Hepatocyte (in vitro differentiated cells): ENCODE results near the gene FBXL7. TPM values are rescaled to one million over a fixed set of nuclear protein-coding genes. Genes with fewer than 3 reads are reported as not detected.

Experiments used
- DNase-seq: peaks from one replicate; pipeline ENCODE4 v3.0.0-alpha.2; 2016; ENCODE audit warnings: low spot score
- H2AFZ ChIP-seq: fragments of 200-600 bp; sonication (generic); 2 replicates; pipeline ENCODE4 v1.6.0; 2016; ENCODE audit warnings: antibody characterized with exemption, mild to moderate bottlenecking
- H3K27ac ChIP-seq: fragments of 200-600 bp; sonication (generic); 2 replicates; pipeline ENCODE4 v1.5.1; 2016; ENCODE audit warnings: mild to moderate bottlenecking
- H3K27me3 ChIP-seq: fragments of 200-600 bp; sonication (generic); 2 replicates; pipeline ENCODE4 v1.6.1; 2016
- H3K36me3 ChIP-seq: fragments of 200-600 bp; sonication (generic); replicated peaks from 2 replicates; pipeline ENCODE4 v1.5.1; 2016; ENCODE audit warnings: low read depth; ENCODE audit not compliant: insufficient read depth
- H3K4me1 ChIP-seq: fragments of 200-600 bp; sonication (generic); 2 replicates; pipeline ENCODE4 v1.5.1; 2016; ENCODE audit warnings: mild to moderate bottlenecking, moderate library complexity; ENCODE audit not compliant: insufficient read depth
- H3K4me2 ChIP-seq: fragments of 200-600 bp; sonication (generic); 2 replicates; pipeline ENCODE4 v1.6.0; 2016
- H3K4me3 ChIP-seq: fragments of 200-600 bp; sonication (generic); 2 replicates; pipeline ENCODE4 v1.5.1; 2016; ENCODE audit warnings: mild to moderate bottlenecking
- H3K79me2 ChIP-seq: fragments of 200-600 bp; sonication (generic); 2 replicates; pipeline ENCODE4 v1.6.0; 2017; ENCODE audit warnings: mild to moderate bottlenecking
- H3K9me2 ChIP-seq: fragments of 200-600 bp; sonication (generic); replicated peaks from 2 replicates; pipeline ENCODE4 v1.6.0; 2017; ENCODE audit warnings: mild to moderate bottlenecking; ENCODE audit not compliant: insufficient read depth
- H3K9me3 ChIP-seq: fragments of 200-600 bp; sonication (generic); 2 replicates; pipeline ENCODE4 v1.5.1; 2016; ENCODE audit warnings: low read depth, mild to moderate bottlenecking
- H4K20me1 ChIP-seq: fragments of 200-600 bp; sonication (generic); 2 replicates; pipeline ENCODE4 v1.6.0; 2016; ENCODE audit warnings: mild to moderate bottlenecking; ENCODE audit not compliant: insufficient read depth, poor library complexity, severe bottlenecking
- EZH2 ChIP-seq: fragments of 200-600 bp; sonication (generic); IDR thresholded peaks from 2 replicates; pipeline ENCODE4 v1.6.1; 2016; ENCODE audit warnings: antibody characterized with exemption, mild to moderate bottlenecking, borderline replicate concordance
- EZH2phosphoT487 ChIP-seq: fragments of 200-600 bp; sonication (generic); IDR thresholded peaks from one replicate; pipeline ENCODE4 v1.6.1; 2018; ENCODE audit warnings: antibody characterized with exemption, mild to moderate bottlenecking, low read depth, moderate library complexity; ENCODE audit not compliant: unreplicated experiment, severe bottlenecking
- WGBS: methylation state at CpG from one replicate; pipeline ENCODE4 v1.1.6; 2016; ENCODE audit warnings: low lambda C conversion rate; ENCODE audit errors: missing lambda C conversion rate; 5-methylcytosine and 5-hydroxymethylcytosine counted together
- polyA plus RNA-seq: library from polyadenylated mRNA; unstranded; fragments of >200 nt; fragmentation: Nextera tagmentation; extraction: Ambion mirVana; gene quantifications from 2 replicates; pipeline ENCODE4 v1.2.1, GENCODE V29; 2016
- total RNA-seq: library from RNA; depleted of rRNA; stranded (reverse); fragments of >200 nt; gene quantifications from 2 replicates; pipeline ENCODE4 v1.2.3, GENCODE V29; 2014
- TF ChIP-seq, protein P1 (sequence below): fragments of 200-600 bp; sonication (generic); IDR thresholded peaks from 2 replicates; pipeline ENCODE4 v1.5.1; 2016; ENCODE audit warnings: antibody characterized with exemption, mild to moderate bottlenecking; ENCODE audit not compliant: poor library complexity

The FBXL7 gene
- total and polyA plus RNA-seq, 2 experiments from 2014 or later, result 8.4 to 10.3 TPM

DNA sequence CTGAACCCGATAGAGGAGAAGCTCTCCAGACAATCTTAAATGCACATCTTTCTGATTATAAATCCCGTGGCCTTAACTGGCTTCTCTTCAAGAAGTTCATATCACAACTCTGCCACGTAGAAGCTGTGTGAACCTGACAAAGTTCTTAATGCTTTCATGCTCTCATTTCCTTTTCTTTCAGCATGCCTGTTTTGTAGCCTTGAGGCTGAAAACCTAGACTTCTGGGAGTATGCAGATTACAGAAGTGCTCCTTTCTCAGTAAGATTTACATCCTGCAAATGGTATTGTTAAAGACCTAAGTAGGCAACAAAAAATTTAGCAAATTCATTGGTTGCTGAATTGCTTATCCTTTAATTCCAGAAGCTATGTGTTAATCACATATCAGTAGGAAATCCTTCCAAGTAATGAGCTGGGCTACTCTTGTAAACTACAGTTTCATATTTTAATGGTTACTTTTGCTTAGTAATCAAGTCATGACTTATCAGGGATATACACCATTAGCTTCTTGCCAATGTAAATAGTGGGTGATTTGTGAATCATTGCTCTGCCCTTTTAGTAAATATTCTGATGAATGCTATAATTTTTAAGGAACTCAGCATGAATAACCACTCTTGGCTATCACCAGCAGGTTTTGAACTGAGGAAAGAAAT is 334.7 kb downstream of the FBXL7 start:
- no peaks in the 10 kb centered on the region for H3K4me1 ChIP-seq
- H2AFZ ChIP-seq, result no peak overlapping the region
- 39% methylated on average over 3 of the region's 3 CpGs for WGBS
- no peaks in the 10 kb centered on the region for H3K27me3 ChIP-seq
- no peak for TF ChIP-seq EZH2phosphoT487
- TF ChIP-seq, protein P1, sequence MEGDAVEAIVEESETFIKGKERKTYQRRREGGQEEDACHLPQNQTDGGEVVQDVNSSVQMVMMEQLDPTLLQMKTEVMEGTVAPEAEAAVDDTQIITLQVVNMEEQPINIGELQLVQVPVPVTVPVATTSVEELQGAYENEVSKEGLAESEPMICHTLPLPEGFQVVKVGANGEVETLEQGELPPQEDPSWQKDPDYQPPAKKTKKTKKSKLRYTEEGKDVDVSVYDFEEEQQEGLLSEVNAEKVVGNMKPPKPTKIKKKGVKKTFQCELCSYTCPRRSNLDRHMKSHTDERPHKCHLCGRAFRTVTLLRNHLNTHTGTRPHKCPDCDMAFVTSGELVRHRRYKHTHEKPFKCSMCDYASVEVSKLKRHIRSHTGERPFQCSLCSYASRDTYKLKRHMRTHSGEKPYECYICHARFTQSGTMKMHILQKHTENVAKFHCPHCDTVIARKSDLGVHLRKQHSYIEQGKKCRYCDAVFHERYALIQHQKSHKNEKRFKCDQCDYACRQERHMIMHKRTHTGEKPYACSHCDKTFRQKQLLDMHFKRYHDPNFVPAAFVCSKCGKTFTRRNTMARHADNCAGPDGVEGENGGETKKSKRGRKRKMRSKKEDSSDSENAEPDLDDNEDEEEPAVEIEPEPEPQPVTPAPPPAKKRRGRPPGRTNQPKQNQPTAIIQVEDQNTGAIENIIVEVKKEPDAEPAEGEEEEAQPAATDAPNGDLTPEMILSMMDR, result no peak
- TF ChIP-seq EZH2, result no peak
- H4K20me1 ChIP-seq, result no peaks in the 10 kb centered on the region
- no peaks in the 10 kb centered on the region for H3K9me3 ChIP-seq
- H3K9me2 ChIP-seq, result no peaks in the 10 kb centered on the region
- DNase-seq, result no peak
- H3K79me2 ChIP-seq, result peaks cover 3% of the 10 kb centered on the region
- no peak overlapping the region for H3K4me2 ChIP-seq
- no peaks in the 10 kb centered on the region for H3K36me3 ChIP-seq
- no peak overlapping the region for H3K27ac ChIP-seq
- H3K4me3 ChIP-seq, result no peak overlapping the region

DNA sequence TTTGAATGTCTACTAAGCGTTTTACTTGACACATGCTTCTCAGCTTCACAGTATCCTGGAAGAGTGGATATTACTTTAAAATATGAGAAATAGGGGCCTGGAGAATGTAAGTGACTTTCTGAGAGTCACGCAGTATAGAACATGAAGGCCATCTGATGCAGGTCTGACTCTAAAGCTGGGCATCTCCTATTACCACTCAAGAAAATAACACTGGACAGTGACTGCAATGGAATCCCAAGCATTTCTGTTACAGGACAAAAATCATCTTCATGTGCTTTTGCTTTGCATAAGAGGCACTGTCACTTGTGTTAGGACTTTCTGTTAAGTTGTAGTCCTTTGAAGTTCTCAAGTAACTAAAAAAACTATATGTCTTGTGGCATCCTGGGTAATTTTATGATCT is 335.5 kb downstream of the FBXL7 start:
- no peak overlapping the region for H2AFZ ChIP-seq
- peaks cover 3% of the 10 kb centered on the region for H3K79me2 ChIP-seq
- no peak overlapping the region for H3K27ac ChIP-seq
- WGBS, result 84% methylated on average over 2 of the region's 2 CpGs
- DNase-seq, result no peak
- no peaks in the 10 kb centered on the region for H3K4me1 ChIP-seq
- no peak overlapping the region for H3K4me2 ChIP-seq
- no peaks in the 10 kb centered on the region for H3K9me2 ChIP-seq
- H3K27me3 ChIP-seq, result no peaks in the 10 kb centered on the region
- TF ChIP-seq, protein P1, result no peak
- no peaks in the 10 kb centered on the region for H3K36me3 ChIP-seq
- H3K9me3 ChIP-seq, result no peaks in the 10 kb centered on the region
- H3K4me3 ChIP-seq, result no peak overlapping the region
- peaks cover 3% of the 10 kb centered on the region for H4K20me1 ChIP-seq

DNA sequence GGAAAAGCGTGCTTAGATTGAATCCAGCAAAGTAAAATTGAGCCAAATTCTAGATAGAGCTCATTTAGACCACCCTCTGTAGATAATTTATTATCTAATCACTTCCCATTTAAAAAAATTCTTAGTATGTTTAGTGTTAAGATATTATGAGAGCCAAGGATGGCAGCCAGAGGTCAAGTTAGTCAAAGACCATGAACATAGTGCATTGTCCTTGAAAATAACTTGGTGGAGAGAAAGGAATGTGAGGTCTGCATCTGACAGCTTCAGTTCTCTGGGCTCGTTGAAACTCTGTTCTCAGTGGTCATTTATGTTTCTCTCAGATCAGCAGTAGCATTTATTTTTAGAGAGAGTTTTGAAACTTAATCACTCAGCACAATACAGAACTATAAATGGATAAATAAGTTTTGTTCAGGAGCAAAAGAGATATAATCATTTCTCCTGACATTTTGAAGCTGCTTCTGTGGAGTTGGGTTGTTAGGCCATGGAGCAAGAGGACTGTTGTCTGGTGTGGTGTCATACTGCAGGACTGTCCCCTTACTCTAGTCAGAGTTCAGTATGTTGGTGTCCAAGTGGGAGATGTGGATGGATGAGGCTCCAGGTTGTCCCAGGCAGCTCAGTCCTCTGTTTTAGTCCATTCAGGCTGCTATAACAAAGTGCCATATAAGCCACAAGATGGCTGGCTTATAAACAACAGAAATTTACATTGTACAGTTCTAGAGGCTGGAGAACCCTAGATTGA is 337.7 kb downstream of the FBXL7 start:
- H2AFZ ChIP-seq, result no peak overlapping the region
- no peaks in the 10 kb centered on the region for H3K27me3 ChIP-seq
- DNase-seq, result no peak
- H4K20me1 ChIP-seq, result peaks cover 3% of the 10 kb centered on the region
- 58% methylated on average over 2 of the region's 2 CpGs for WGBS
- no peaks in the 10 kb centered on the region for H3K36me3 ChIP-seq
- no peaks in the 10 kb centered on the region for H3K4me1 ChIP-seq
- TF ChIP-seq EZH2phosphoT487, result no peak
- no peak for TF ChIP-seq EZH2
- TF ChIP-seq, protein P1, result no peak
- H3K79me2 ChIP-seq, result no peaks in the 10 kb centered on the region
- no peak overlapping the region for H3K27ac ChIP-seq
- no peak overlapping the region for H3K4me2 ChIP-seq
- no peaks in the 10 kb centered on the region for H3K9me3 ChIP-seq
- no peaks in the 10 kb centered on the region for H3K9me2 ChIP-seq
- no peak overlapping the region for H3K4me3 ChIP-seq
